ENCODE measurements around the gene TGFBR3L.

Gene TGFBR3L

DNA sequence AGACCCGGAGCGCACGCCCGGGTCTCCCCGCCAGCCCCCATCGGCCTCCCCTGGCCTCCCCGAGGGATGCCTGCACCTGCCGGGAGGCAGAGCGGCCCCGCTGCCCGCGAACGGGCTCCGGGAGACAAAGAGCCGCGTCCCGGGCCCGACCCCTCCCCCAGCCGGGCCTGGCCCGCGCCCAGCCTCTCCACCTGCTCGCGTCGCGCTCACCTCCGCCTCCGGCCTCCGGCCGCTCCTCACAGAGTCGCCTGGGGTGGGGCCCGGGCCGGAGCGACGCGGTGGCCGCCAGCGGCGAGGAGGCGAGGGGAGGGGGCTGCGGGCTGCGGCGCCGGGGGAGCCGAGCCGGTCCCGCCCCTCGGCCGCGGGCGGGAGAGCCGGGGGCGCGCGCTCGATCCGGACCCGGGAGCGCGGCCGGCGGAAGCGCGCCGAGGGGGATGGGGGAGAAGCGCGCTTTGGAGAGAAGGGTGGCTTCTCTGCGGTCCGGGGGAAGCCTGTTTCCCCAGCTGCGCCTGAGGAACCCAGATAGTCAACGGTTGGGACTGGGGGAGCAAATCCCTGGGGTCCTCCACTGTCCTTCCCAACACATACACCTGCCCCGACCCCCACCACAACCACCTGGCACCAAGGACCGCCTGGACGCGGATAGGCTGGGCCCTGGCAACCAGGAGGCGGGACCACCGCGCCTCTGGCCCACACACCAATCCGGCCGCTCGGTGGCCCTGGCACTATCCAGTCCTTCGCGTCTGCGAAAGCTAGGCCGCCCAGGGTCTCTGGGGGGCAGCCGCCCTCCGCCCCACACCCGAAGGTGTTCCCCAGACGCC, 40.3 kb upstream of the TGFBR3L start, which contains the start of gene PRR36:
TSS of gene PRR36 (minus strand) at position 315 of the 821 bp plus-strand sequence. CDS start 701 bp downstream, outside the sequence.
- TF ChIP-seq, protein P1, sequence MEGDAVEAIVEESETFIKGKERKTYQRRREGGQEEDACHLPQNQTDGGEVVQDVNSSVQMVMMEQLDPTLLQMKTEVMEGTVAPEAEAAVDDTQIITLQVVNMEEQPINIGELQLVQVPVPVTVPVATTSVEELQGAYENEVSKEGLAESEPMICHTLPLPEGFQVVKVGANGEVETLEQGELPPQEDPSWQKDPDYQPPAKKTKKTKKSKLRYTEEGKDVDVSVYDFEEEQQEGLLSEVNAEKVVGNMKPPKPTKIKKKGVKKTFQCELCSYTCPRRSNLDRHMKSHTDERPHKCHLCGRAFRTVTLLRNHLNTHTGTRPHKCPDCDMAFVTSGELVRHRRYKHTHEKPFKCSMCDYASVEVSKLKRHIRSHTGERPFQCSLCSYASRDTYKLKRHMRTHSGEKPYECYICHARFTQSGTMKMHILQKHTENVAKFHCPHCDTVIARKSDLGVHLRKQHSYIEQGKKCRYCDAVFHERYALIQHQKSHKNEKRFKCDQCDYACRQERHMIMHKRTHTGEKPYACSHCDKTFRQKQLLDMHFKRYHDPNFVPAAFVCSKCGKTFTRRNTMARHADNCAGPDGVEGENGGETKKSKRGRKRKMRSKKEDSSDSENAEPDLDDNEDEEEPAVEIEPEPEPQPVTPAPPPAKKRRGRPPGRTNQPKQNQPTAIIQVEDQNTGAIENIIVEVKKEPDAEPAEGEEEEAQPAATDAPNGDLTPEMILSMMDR (IDR thresholded peaks at IDR 0.05) = no peak
- TF ChIP-seq ZFX (IDR thresholded peaks at IDR 0.05; ENCODE audit: borderline replicate concordance) = no peak
- peak within 1 kb of the TSS; percentile 91 for H3K27ac ChIP-seq

DNA sequence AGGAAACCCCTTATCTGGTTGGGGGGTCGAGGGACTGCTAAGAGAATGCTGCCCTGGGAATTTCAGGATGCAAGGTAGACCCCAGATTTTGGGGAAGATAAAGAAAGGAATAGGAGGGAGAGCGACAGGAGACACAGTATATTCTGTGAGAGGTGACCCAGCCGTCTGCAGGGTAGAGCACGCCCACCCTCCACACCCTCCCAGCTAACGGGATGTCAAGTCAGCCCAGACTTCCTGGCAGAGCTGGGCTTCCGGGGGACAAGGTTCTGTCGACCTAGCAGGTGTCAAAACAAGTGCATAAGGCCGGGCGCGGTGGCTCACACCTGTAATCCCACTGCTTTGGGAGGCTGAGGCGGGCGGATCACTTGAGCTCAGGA, 39.7 kb upstream of the TGFBR3L start:
- H3K27ac ChIP-seq = peak overlapping the region; percentile 91
- TF ChIP-seq ZFX (IDR thresholded peaks at IDR 0.05; ENCODE audit: borderline replicate concordance) = no peak
- TF ChIP-seq, protein P1 (IDR thresholded peaks at IDR 0.05) = no peak

GRCh38 chr19:7877249-7877836, 37.3 kb upstream of the TGFBR3L start:
- no peak overlapping the region for H3K27ac ChIP-seq
- TF ChIP-seq, protein P1 (IDR thresholded peaks at IDR 0.05) = no peak
- no peak for TF ChIP-seq ZFX (IDR thresholded peaks at IDR 0.05; ENCODE audit: borderline replicate concordance)

GRCh38 chr19:7879111-7879807, 35.4 kb upstream of the TGFBR3L start:
- TF ChIP-seq, protein P1 (IDR thresholded peaks at IDR 0.05) = no peak
- TF ChIP-seq ZFX (IDR thresholded peaks at IDR 0.05; ENCODE audit: borderline replicate concordance) = no peak
- H3K27ac ChIP-seq = no peak overlapping the region

- TF ChIP-seq, protein P1 (IDR thresholded peaks at IDR 0.05) = no peak
- no peak for TF ChIP-seq ZFX (IDR thresholded peaks at IDR 0.05; ENCODE audit: borderline replicate concordance)
- H3K27ac ChIP-seq = no peak overlapping the region
Observed at GRCh38 chr19:7879836-7880235, 34.8 kb upstream of the TGFBR3L start.

GRCh38 chr19:7881910-7882309, 32.7 kb upstream of the TGFBR3L start:
- TF ChIP-seq ZFX (IDR thresholded peaks at IDR 0.05; ENCODE audit: borderline replicate concordance) = no peak
- TF ChIP-seq, protein P1 (IDR thresholded peaks at IDR 0.05) = no peak
- no peak overlapping the region for H3K27ac ChIP-seq

Data from 22Rv1 (cell line).